Sigmoid colon (tissue), 3 donors: ENCODE data around the gene PACRG.

ENCODE experiments used
- POLR2A ChIP-seq, 2 donors: fragments of 450-650 bp; IDR thresholded peaks; one replicate each; pipeline ENCODE4 v1.6.1; 2016; ENCODE audit warnings: antibody characterized with exemption in 2 of 2, mild to moderate bottlenecking in 2 of 2, moderate library complexity in 2 of 2
- TF ChIP-seq, protein P1 (sequence below), 4 experiments: fragments of 450-650 bp in 3 of 4; fragments of 200-600 bp in 1 of 4; IDR thresholded peaks; one replicate each; pipeline ENCODE4 v1.5.1; 2016 to 2019; ENCODE audit warnings: antibody characterized with exemption in 4 of 4, mild to moderate bottlenecking in 3 of 4, moderate library complexity in 2 of 4

DNA sequence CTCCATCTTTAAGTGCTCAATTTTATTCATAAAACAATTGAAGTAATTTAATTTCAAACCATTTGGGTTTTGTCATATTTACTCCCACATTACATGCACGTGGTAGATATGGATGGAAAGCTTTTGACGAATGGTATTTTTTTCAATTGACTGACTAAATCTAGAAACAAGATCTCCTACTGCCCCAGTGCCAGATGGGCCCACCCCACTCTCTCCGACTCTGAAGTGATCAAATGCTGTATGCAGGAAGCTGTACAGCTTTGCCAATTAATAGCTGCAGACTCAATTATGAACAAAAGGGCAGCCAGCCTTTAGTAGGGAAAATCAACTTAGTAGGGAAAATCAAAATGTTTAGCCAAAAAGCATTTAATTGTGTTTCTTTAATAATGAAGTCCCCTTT lies 46.2 kb downstream of the PACRG start:
- no peak for TF ChIP-seq POLR2A (IDR thresholded peaks at IDR 0.05)
- TF ChIP-seq, protein P1, sequence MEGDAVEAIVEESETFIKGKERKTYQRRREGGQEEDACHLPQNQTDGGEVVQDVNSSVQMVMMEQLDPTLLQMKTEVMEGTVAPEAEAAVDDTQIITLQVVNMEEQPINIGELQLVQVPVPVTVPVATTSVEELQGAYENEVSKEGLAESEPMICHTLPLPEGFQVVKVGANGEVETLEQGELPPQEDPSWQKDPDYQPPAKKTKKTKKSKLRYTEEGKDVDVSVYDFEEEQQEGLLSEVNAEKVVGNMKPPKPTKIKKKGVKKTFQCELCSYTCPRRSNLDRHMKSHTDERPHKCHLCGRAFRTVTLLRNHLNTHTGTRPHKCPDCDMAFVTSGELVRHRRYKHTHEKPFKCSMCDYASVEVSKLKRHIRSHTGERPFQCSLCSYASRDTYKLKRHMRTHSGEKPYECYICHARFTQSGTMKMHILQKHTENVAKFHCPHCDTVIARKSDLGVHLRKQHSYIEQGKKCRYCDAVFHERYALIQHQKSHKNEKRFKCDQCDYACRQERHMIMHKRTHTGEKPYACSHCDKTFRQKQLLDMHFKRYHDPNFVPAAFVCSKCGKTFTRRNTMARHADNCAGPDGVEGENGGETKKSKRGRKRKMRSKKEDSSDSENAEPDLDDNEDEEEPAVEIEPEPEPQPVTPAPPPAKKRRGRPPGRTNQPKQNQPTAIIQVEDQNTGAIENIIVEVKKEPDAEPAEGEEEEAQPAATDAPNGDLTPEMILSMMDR (IDR thresholded peaks at IDR 0.05) = no peak
